ENCODE measurements around the gene OR4E2.

GRCh38 chr14:21654215-21654614 lies 580 bp downstream of the OR4E2 start:
- TF ChIP-seq CTBP1 (IDR thresholded peaks at IDR 0.05; ENCODE audit: borderline replicate concordance), result no peak
- TF ChIP-seq TARDBP (IDR thresholded peaks at IDR 0.05), result no peak
- TF ChIP-seq, protein P1, sequence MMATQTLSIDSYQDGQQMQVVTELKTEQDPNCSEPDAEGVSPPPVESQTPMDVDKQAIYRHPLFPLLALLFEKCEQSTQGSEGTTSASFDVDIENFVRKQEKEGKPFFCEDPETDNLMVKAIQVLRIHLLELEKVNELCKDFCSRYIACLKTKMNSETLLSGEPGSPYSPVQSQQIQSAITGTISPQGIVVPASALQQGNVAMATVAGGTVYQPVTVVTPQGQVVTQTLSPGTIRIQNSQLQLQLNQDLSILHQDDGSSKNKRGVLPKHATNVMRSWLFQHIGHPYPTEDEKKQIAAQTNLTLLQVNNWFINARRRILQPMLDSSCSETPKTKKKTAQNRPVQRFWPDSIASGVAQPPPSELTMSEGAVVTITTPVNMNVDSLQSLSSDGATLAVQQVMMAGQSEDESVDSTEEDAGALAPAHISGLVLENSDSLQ (IDR thresholded peaks at IDR 0.05), result no peak
